Keratinocyte (primary cell): ENCODE data around the gene USP12. TPM values are rescaled to one million over a fixed set of nuclear protein-coding genes. Genes with fewer than 3 reads are reported as not detected.

Source experiments
- DNase-seq: peaks from one replicate; pipeline ENCODE4 v3.0.0-alpha.2; 2011; ENCODE audit warnings: low read depth, missing footprints, low spot score
- FAIRE-seq: peaks from 2 replicates; lab custom pipeline; 2011; peaks lifted over from hg19 to GRCh38; lab: Jason Lieb, UNC
- H2AFZ ChIP-seq: 2 replicates; pipeline ENCODE4 v1.6.0; 2012; ENCODE audit warnings: low read length, control low read depth, inconsistent platforms; ENCODE audit not compliant: control insufficient read depth
- H3K27ac ChIP-seq: 2 replicates; pipeline ENCODE4 v1.5.1; 2011; ENCODE audit warnings: low read length; ENCODE audit not compliant: control insufficient read depth, insufficient read depth
- H3K27me3 ChIP-seq: 3 replicates; pipeline ENCODE4 v1.6.0; 2011; ENCODE audit warnings: low read length; ENCODE audit not compliant: control insufficient read depth, insufficient read depth; ENCODE audit errors: extremely low read depth
- H3K36me3 ChIP-seq, 2 experiments: 2 replicates in 1 of 2; 3 replicates in 1 of 2; pipeline ENCODE4 v1.5.1; 2011; ENCODE audit warnings: low read length in 2 of 2, mild to moderate bottlenecking in 1 of 2; ENCODE audit not compliant: control insufficient read depth in 2 of 2, insufficient read depth in 2 of 2; ENCODE audit errors: extremely low read depth in 1 of 2
- H3K4me1 ChIP-seq: 3 replicates; pipeline ENCODE4 v1.5.1; 2011; ENCODE audit warnings: low read length; ENCODE audit not compliant: control insufficient read depth, insufficient read depth; ENCODE audit errors: extremely low read depth
- H3K4me2 ChIP-seq: 3 replicates; pipeline ENCODE4 v1.6.0; 2011; ENCODE audit warnings: low read depth, low read length; ENCODE audit not compliant: control insufficient read depth, insufficient read depth; ENCODE audit errors: extremely low read depth
- H3K4me3 ChIP-seq, 3 experiments: fragments of 200-600 bp in 1 of 3; sonication (generic) in 1 of 3; 2 replicates in 2 of 3; 3 replicates in 1 of 3; pipeline ENCODE4 v1.5.1; 2011 to 2016; ENCODE audit warnings: low read length in 3 of 3, mild to moderate bottlenecking in 3 of 3, control low read depth in 2 of 3, inconsistent platforms in 1 of 3, low read depth in 1 of 3, mixed read lengths in 1 of 3, mixed run types in 1 of 3, moderate library complexity in 1 of 3; ENCODE audit not compliant: control insufficient read depth in 2 of 3, insufficient read depth in 2 of 3; ENCODE audit errors: extremely low read depth in 1 of 3
- H3K79me2 ChIP-seq: 2 replicates; pipeline ENCODE4 v1.6.0; 2012; ENCODE audit warnings: low read length; ENCODE audit not compliant: control insufficient read depth, insufficient read depth
- H3K9ac ChIP-seq: 3 replicates; pipeline ENCODE4 v1.6.0; 2011; ENCODE audit warnings: low read length; ENCODE audit not compliant: control insufficient read depth, insufficient read depth; ENCODE audit errors: extremely low read depth
- H3K9me1 ChIP-seq: 3 replicates; pipeline ENCODE4 v1.6.0; 2011; ENCODE audit warnings: low read length; ENCODE audit not compliant: control insufficient read depth, insufficient read depth; ENCODE audit errors: extremely low read depth
- H3K9me3 ChIP-seq: 2 replicates; pipeline ENCODE4 v1.5.1; 2012; ENCODE audit warnings: low read depth, low read length; ENCODE audit not compliant: control insufficient read depth
- H4K20me1 ChIP-seq: 3 replicates; pipeline ENCODE4 v1.6.0; 2011; ENCODE audit warnings: low read length; ENCODE audit not compliant: control insufficient read depth, insufficient read depth; ENCODE audit errors: extremely low read depth
- EZH2 ChIP-seq: IDR thresholded peaks from one replicate; pipeline ENCODE4 v1.6.1; 2012; ENCODE audit warnings: inconsistent platforms, mild to moderate bottlenecking, low read length, moderate library complexity
- dilution Hi-C: fragments of 300-500 bp; cut with MboI; formaldehyde crosslinking; loops from one replicate; pipeline ENCODE4 v1.7.0; 2020; ENCODE audit warnings: low sequenced_read_pairs; ENCODE audit not compliant: extremely low pct_ligation_motif_present
- polyA plus RNA-seq, 5 experiments: library from polyadenylated mRNA; depleted of rRNA in 3 of 5; stranded (reverse) in 3 of 5; stranded (forward) in 1 of 5; unstranded in 1 of 5; fragments of >200 nt; gene quantifications; 1 replicate in 1 of 5; 2 replicates in 3 of 5; 3 replicates in 1 of 5; pipeline versions ENCODE4 v1.2.1 to v1.2.3, GENCODE V29; 2011 to 2012; ENCODE audit warnings: missing spikeins in 2 of 5, low read depth in 1 of 5, low replicate concordance in 1 of 5
- TF ChIP-seq, protein P1 (sequence below), 3 experiments: IDR thresholded peaks in 1 of 3; conservative IDR thresholded peaks in 1 of 3; optimal IDR thresholded peaks in 1 of 3; 2 replicates in 2 of 3; 3 replicates in 1 of 3; pipeline versions ENCODE3 to v1.5.1; 2011; ENCODE audit warnings: low read length in 3 of 3, mild to moderate bottlenecking in 3 of 3, moderate library complexity in 2 of 3, control low read depth in 1 of 3, inconsistent platforms in 1 of 3; ENCODE audit not compliant: insufficient read depth in 2 of 3; ENCODE audit errors: extremely low read depth in 1 of 3

Gene USP12
- polyA plus RNA-seq, 1 donor (not counting 4 experiments of a cell fraction or from before 2014, with no cell fraction given), result 20.7 TPM

DNA sequence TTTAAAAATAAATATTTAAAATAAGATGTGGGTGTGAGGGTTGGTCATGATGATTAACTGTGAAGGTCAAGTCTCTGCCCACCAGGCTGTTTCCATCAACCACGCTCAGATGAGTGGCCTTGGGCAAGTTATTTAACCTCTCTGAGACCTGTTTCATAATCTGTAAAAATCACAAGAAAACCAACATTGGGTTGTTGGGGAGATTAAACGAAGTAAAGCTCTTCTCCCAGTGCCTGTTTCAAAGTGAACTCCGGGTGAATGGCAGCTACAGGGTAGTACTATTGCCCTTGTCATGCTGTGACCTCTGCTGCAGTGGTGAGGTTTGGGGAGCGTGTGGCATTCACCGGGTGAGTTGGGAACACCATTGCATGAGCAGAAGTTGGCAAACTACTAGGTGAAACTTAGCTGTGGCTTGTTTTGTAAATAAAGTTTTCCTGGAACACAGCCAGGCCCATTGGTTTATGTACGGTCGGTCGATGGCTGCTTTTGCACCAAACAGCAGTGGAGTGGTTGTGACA, 153.2 kb downstream of the USP12 start:
- FAIRE-seq, result no peak
- Histone ChIP-seq H3K27ac (no peak overlapping the region), H3K27me3 (peaks cover 6% of the 10 kb centered on the region), H3K9me1 (no peaks in the 10 kb centered on the region), H3K79me2 (no peaks in the 10 kb centered on the region), H2AFZ (no peak overlapping the region), H3K9me3 (no peaks in the 10 kb centered on the region), H3K9ac (no peak overlapping the region), H3K4me3 (no peak overlapping the region), H3K36me3 (no peaks in the 10 kb centered on the region), H3K4me1 (no peaks in the 10 kb centered on the region), H4K20me1 (no peaks in the 10 kb centered on the region), H3K4me2 (no peak overlapping the region)
- no peak for DNase-seq
- TF ChIP-seq, protein P1, sequence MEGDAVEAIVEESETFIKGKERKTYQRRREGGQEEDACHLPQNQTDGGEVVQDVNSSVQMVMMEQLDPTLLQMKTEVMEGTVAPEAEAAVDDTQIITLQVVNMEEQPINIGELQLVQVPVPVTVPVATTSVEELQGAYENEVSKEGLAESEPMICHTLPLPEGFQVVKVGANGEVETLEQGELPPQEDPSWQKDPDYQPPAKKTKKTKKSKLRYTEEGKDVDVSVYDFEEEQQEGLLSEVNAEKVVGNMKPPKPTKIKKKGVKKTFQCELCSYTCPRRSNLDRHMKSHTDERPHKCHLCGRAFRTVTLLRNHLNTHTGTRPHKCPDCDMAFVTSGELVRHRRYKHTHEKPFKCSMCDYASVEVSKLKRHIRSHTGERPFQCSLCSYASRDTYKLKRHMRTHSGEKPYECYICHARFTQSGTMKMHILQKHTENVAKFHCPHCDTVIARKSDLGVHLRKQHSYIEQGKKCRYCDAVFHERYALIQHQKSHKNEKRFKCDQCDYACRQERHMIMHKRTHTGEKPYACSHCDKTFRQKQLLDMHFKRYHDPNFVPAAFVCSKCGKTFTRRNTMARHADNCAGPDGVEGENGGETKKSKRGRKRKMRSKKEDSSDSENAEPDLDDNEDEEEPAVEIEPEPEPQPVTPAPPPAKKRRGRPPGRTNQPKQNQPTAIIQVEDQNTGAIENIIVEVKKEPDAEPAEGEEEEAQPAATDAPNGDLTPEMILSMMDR (optimal IDR thresholded peaks at IDR 0.05 in 1 of 3, IDR thresholded peaks at IDR 0.05 in 1 of 3, conservative IDR thresholded peaks at IDR 0.05 in 1 of 3; ENCODE audit: extremely low read depth in 1 of 3, insufficient read depth in 2 of 3, low read length in 3 of 3), result no peak
- no peak for TF ChIP-seq EZH2
- dilution Hi-C loops, result no loop called here

DNA sequence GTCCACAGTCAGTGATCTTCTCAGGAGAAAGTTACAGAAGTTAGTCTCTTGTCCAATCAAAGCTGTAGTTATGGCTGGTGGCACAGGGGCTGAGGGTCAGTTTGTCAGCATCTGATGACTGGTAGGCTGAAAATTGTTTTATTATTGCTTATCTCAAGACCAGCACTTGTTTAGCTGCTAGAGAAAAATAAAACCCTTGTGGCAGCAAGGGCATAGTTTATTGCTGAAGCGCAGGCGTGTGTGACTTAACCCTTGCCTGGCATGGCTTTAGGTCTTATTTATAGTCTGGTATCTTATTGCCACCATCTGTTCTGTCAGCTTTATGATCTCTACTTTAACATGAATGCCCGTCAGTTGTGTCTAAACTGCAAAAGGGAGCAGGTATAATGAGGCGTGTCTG, 154.7 kb downstream of the USP12 start:
- dilution Hi-C loops, result no loop called here
- Histone ChIP-seq H3K27ac (no peak overlapping the region), H2AFZ (no peak overlapping the region), H3K9me3 (no peaks in the 10 kb centered on the region), H3K9ac (no peak overlapping the region), H4K20me1 (no peaks in the 10 kb centered on the region), H3K27me3 (peaks cover 6% of the 10 kb centered on the region), H3K4me3 (no peak overlapping the region), H3K36me3 (no peaks in the 10 kb centered on the region), H3K79me2 (no peaks in the 10 kb centered on the region), H3K4me1 (peaks cover 4% of the 10 kb centered on the region), H3K9me1 (no peaks in the 10 kb centered on the region), H3K4me2 (no peak overlapping the region)
- DNase-seq (no peak), FAIRE-seq (no peak)
- no peak for TF ChIP-seq EZH2
- TF ChIP-seq, protein P1 (optimal IDR thresholded peaks at IDR 0.05 in 1 of 3, IDR thresholded peaks at IDR 0.05 in 1 of 3, conservative IDR thresholded peaks at IDR 0.05 in 1 of 3; ENCODE audit: extremely low read depth in 1 of 3, insufficient read depth in 2 of 3, low read length in 3 of 3), result no peak

Other genes with a start within 250 kb of the USP12 start
- 1,238 to 1,751 TPM (median 1,377 TPM) in 3 replicates for gene RPL21, start 79.7 kb upstream of the USP12 start, polyA plus RNA-seq
- gene RASL11A, start 99.0 kb upstream of the USP12 start, polyA plus RNA-seq, result 0.87 to 1.5 TPM (median 1.1 TPM) in 3 replicates